Tibial nerve (tissue), 4 donors: ENCODE results near the gene TLE3. TPM values are rescaled to one million over a fixed set of nuclear protein-coding genes. Genes with fewer than 3 reads are reported as not detected.

ENCODE experiments used
- DNase-seq, 2 donors: peaks; one replicate each; pipeline ENCODE4 v3.0.0-alpha.2; 2019; ENCODE audit warnings: low spot score in 2 of 2
- H3K27ac ChIP-seq, 4 donors: fragments of 200-600 bp; sonication (generic) in 3 of 4; one replicate each; pipeline ENCODE4 v1.5.1; 2017 to 2019; ENCODE audit warnings: mild to moderate bottlenecking in 1 of 4
- H3K27me3 ChIP-seq, 2 donors: fragments of 200-600 bp; sonication (generic) in 1 of 2; one replicate each; pipeline versions ENCODE4 v1.5.1 to v1.6.0; 2017 to 2019
- H3K36me3 ChIP-seq, 3 donors: fragments of 200-600 bp; sonication (generic); one replicate each; pipeline ENCODE4 v1.5.1; 2018 to 2019
- H3K4me1 ChIP-seq, 4 donors: fragments of 200-600 bp; sonication (generic) in 3 of 4; one replicate each; pipeline ENCODE4 v1.5.1; 2017 to 2019
- H3K4me3 ChIP-seq, 4 donors: fragments of 200-600 bp; sonication (generic) in 3 of 4; one replicate each; pipeline ENCODE4 v1.5.1; 2017 to 2019; ENCODE audit warnings: mild to moderate bottlenecking in 1 of 4, moderate library complexity in 1 of 4
- H3K9me3 ChIP-seq, 4 donors: fragments of 200-600 bp; sonication (generic) in 3 of 4; one replicate each; pipeline ENCODE4 v1.5.1; 2017 to 2019
- CTCF ChIP-seq, 5 experiments: fragments of 200-600 bp in 3 of 5; fragments of 450-650 bp in 2 of 5; sonication (generic) in 3 of 5; IDR thresholded peaks; one replicate each; pipeline ENCODE4 v1.5.1; 2016 to 2019; ENCODE audit warnings: antibody characterized with exemption in 5 of 5, mild to moderate bottlenecking in 3 of 5, moderate library complexity in 2 of 5
- EP300 ChIP-seq, 2 donors: sonication (generic); formaldehyde crosslinking; IDR thresholded peaks; one replicate each; pipeline ENCODE4 v1.6.1; 2017; ENCODE audit warnings: antibody characterized with exemption in 2 of 2, mild to moderate bottlenecking in 1 of 2
- POLR2A ChIP-seq, 2 donors: fragments of 450-650 bp; IDR thresholded peaks; one replicate each; pipeline ENCODE4 v1.6.1; 2017; ENCODE audit warnings: antibody characterized with exemption in 2 of 2, mild to moderate bottlenecking in 2 of 2, moderate library complexity in 2 of 2
- WGBS, 2 donors: methylation state at CpG; one replicate each; pipeline ENCODE4 v1.1.5; 2018; 5-methylcytosine and 5-hydroxymethylcytosine counted together
- total RNA-seq, 4 donors: library from RNA; depleted of rRNA; stranded (reverse); fragments of >200 nt; gene quantifications; one replicate each; pipeline ENCODE4 v1.1.0, GENCODE V29; 2016

The TLE3 gene
- total RNA-seq, 4 donors from 2014 or later: 62.4 to 91.6 (median 76.9) TPM

DNA sequence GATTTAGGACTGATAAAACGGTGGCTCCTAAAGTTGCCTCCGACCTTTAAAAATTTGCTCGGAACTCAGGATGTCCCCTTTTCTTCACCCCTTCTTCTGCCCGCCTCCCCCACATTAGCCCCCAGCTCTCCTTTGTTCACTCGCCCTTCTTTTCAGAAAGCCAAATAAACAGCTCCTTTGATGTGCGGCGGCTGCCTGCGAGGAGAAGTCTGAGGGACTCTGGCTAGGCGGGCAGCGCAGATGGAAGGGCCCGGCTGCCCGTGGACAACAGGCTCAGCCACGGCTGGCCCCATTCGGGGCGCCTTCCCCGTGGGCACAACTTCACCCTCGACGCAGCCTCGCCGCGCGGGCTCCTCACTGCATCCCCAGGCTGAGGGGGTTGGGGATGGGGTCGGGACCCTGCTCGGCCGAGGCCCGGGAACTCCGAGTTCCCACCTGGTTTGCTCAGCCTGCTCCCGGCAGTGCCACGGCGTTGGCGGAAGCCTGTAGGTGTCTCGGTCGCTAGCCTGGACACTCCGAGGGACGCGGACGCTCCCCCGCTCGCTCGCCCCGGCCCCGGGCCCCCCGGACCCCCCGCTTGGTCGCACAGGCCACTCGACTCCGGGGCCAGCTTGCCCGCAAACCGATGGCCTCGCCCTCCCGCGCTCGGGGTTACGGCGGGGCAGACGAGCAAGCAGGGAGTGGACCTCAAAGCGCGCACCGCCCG, 897 bp upstream of the TLE3 start:
- no peak for DNase-seq
- H3K4me1 ChIP-seq: peaks cover 0 to 55% (median 37%) of the 10 kb centered on the region in 4 donors
- peak overlapping the region; percentile 94 to 99 (median 97) for H3K27ac ChIP-seq
- peak overlapping the region; percentile 65 to 90 (median 78) for H3K4me3 ChIP-seq
- H3K9me3 ChIP-seq: no peaks in the 10 kb centered on the region
- H3K27me3 ChIP-seq: no peaks in the 10 kb centered on the region
- WGBS, 2 donors: 1 to 2% methylated on average over 20 to 40 of the region's 60 CpGs
- no peaks in the 10 kb centered on the region for H3K36me3 ChIP-seq
- TF ChIP-seq POLR2A (IDR thresholded peaks at IDR 0.05) (no peak), CTCF (IDR thresholded peaks at IDR 0.05) (no peak), EP300 (IDR thresholded peaks at IDR 0.05) (no peak)

GRCh38 chr15:70098153-70098460, 390 bp upstream of the TLE3 start:
- Histone ChIP-seq H3K9me3 (no peaks in the 10 kb centered on the region), H3K27me3 (no peaks in the 10 kb centered on the region), H3K4me3 (peak overlapping the region; percentile 71 to 90 (median 86)), H3K27ac (peak overlapping the region; percentile 94 to 99 (median 97)), H3K4me1 (peaks cover 0 to 60% (median 41%) of the 10 kb centered on the region in 4 donors), H3K36me3 (no peaks in the 10 kb centered on the region)
- TF ChIP-seq CTCF (IDR thresholded peaks at IDR 0.05) (peak in 1 of 5 experiments; percentile 0), EP300 (IDR thresholded peaks at IDR 0.05) (no peak), POLR2A (IDR thresholded peaks at IDR 0.05) (no peak)
- 0% methylated on average over 7 of the region's 7 CpGs for WGBS, 2 donors
- DNase-seq: no peak

DNA sequence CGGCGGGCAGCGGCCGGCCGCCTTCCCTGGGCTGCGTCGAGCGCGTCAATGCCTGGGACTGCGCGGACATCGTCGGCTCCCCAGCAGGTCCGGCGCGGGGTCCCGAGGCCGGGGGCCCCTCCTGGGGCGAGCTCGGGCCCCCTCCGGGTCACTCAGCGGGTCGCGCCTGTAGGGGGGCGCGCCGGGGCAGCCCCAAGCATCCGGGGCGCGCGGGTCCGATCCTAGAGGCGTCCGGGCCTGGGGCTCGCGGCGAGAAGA, 725 bp downstream of the TLE3 start:
- Histone ChIP-seq H3K36me3 (no peaks in the 10 kb centered on the region), H3K27ac (peak overlapping the region; percentile 94 to 98 (median 96)), H3K4me3 (peak overlapping the region; percentile 86 to 91 (median 88)), H3K4me1 (peaks cover 0 to 71% (median 52%) of the 10 kb centered on the region in 4 donors), H3K27me3 (no peaks in the 10 kb centered on the region), H3K9me3 (no peaks in the 10 kb centered on the region)
- 0% methylated on average over 5 of the region's 37 CpGs; no CpG with 5 or more reads in 1 of the 2 donors for WGBS, 2 donors
- TF ChIP-seq POLR2A (IDR thresholded peaks at IDR 0.05): no peak
- TF ChIP-seq EP300 (IDR thresholded peaks at IDR 0.05): no peak
- TF ChIP-seq CTCF (IDR thresholded peaks at IDR 0.05): no peak
- no peak for DNase-seq

- Histone ChIP-seq H3K4me1 (peaks cover 0 to 71% (median 54%) of the 10 kb centered on the region in 4 donors), H3K36me3 (no peaks in the 10 kb centered on the region), H3K27ac (peak overlapping the region; percentile 94 to 98 (median 96)), H3K9me3 (no peaks in the 10 kb centered on the region), H3K27me3 (no peaks in the 10 kb centered on the region), H3K4me3 (peak overlapping the region; percentile 86 to 91 (median 88))
- WGBS, 2 donors: 1% methylated on average over 25 to 63 of the region's 75 CpGs
- DNase-seq: peak; percentile 33 to 37
- TF ChIP-seq EP300 (IDR thresholded peaks at IDR 0.05) (peak in 1 of 2 donors; percentile 59), CTCF (IDR thresholded peaks at IDR 0.05) (peak in 2 of 5 experiments; percentile 10), POLR2A (IDR thresholded peaks at IDR 0.05) (no peak)
Observed at GRCh38 chr15:70096215-70097062, 1.3 kb downstream of the TLE3 start.
